NCI-H146 treated with DMSO at 0.1 percent for 48 hours (cell line): ENCODE measurements around the gene SP8.

Experiments
- DNase-seq: peaks from one replicate; lab custom pipeline; 2025; ENCODE audit not compliant: unreplicated experiment; lab: John Stamatoyannopoulos, UW

SP8 gene

DNA sequence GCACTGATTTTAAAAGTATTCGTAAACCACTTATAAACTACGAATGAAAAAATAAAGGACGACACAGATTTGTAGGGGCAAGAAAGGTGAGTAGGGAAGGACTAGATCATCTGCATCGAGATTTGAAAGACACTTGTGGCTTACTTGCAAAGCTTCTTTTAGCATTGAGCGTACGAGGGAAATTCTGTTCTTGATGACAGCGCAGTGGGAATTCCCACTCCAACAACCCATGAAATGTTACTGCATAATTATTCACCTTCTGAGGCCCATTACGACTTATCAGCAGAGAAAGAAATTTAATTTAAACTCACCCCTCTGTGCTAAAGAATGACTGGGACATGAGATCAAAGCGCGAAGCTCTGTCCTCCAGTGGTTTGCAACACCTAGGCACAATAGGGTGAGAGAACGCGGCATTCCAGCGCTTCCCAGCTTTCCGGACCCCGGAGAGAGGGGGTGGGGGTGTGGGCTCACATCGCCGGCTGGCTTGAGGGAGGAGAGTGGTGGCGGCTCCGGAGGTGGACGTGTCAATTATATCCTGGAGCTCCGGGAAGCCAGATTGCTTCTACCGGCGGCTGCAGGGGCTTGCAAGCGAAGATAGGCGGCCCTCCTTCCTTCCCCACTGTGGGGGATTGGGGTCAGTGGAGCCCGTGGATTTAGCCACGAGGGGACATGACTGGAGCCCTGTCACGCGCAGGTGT, 10.3 kb downstream of the SP8 start:
- DNase-seq = no peak

DNA sequence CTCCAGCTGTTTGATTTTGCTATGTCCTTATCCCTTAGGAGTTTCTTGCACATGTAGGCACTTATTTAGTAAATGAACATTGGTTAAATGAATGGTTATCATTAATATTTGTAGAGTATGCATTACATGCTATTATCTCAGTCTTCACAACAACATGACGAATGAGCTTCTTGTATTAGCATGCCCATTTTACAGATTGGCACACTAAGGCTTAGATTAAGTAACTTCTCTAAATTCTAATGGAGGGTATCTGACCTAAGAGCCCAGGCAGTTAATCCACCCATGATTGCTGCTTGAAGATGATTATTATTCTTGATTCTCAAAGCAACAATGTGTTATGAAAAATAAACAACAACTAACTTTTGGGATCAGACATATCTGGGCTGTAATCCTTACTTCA, 32.7 kb downstream of the SP8 start:
- no peak for DNase-seq

DNA sequence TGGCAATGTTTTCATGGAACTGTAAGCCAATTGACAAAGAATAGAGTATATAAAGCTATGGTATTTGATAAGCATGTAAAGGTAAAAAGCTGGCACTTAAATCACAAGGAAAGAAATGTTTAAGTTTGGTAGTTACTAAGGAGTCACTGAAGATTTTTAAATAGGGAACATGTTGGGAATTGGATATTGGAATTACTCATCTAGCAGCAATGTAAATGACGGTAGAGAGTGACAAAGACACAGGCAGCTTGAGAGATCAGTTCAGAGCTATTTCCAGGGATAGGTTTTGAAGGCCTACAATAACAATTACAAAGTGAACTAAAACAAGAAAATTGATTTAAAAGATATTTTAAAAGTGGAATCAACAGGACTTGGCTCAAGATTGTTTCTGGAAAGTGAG, 36.8 kb downstream of the SP8 start:
- no peak for DNase-seq

DNA sequence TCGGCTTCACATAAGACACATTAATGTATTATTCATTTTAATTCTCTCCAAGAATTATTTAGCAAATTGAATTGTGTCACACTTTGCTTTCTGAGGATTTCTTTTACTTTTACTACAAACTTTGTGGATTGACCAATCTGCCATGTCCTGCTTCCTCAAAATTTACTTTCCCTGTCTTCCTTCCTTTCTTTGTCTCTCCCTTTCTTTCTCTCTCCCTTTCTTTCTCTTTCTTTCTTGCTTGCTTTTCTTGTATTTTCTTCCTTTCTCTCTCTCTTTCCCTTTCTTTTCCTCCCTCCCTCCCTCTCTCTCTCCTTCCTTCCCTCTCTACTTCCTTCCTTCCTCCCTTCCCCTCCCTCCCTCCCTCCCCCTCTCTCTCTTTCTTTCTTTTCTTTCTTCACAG, 37.8 kb downstream of the SP8 start:
- no peak for DNase-seq

DNA sequence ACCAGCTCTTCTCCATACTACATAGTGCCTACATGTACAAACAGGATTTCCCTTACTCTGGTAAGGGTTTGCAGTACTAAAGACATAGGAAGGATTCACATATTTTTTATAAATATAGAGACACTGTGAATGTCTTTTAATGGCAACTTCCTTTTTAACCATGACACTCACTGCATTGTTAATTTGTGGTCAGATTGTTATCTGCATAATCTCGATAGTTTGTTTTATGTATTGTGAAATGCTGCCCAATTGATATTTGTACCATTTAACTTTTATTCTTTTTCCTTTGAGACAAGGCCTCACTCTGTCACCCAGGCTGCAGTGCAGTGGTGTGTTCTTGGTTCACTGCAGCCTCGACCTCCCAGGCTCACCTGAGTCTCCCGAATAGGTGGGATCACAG, 39.7 kb downstream of the SP8 start:
- no peak for DNase-seq

DNA sequence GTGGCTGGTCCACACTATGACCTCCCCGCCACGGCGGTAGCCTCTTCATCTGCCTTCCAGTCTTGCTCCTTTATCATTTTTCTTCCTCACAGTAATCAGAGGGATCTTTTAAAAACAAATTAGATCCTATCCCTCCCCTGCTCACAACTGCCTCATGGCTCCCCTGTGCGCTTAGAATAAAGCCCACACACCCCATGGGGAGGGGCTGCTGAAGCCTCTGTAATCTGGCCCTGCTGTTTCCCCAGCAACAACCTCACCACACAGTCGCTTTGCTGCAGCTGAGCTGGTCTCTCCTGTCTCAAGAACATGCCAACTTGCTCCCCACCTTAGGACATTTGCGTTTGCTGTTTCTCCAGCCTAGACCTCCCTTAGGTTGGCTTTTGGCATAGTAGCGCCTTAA, 41.0 kb downstream of the SP8 start:
- DNase-seq = no peak

DNA sequence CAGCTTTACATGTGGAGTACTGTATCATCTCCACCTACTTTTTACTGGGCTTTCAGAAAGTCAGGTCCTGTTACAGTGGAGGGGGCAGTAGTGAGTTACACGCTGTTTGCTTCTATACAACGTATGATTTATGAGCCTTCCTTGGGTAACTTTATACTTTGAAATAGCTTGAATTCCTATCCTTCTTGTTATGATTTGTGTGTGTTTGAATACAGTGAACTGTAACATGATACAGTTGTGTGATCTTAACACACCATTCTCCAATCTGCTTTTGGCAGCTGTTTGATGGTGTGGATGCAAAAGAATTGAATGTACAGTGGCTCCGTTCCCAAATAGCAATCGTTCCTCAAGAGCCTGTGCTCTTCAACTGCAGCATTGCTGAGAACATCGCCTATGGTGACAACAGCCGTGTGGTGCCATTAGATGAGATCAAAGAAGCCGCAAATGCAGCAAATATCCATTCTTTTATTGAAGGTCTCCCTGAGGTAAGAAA, 41.7 kb downstream of the SP8 start:
- peak; percentile 3 for DNase-seq

DNA sequence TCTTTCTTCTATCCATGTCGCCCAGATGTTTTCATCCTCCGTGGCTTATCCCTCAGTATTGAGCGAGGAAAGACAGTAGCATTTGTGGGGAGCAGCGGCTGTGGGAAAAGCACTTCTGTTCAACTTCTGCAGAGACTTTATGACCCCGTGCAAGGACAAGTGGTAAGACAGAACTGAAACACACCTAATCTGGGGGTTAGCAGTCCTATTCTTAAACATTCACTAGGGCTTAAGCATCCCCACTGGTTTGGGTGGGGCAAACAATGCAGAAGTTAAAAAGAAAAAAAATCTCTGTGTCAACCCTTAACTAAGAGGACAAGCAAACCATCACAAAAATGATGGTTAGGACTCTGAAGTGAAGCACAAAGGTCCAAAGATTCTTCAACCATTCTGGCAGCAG, 43.8 kb downstream of the SP8 start:
- no peak for DNase-seq

DNA sequence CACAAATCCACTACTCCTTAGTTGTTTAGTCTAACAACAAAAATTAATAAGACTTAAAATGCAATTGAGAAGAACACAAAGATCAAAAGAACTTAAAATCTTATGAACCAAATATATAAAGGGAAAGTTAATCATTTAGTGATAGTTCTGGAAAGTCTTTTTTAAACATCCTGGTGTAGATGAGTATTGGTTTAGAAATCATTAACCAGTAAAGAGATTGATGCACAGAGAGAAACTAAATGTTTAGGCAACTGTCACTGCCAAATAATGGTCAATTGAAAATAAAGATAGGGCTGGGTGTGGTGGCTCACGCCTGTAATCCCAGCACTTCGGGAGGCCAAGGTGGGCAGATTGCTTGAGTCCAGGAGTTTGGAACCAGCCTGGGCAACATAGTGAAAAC, 44.9 kb downstream of the SP8 start:
- DNase-seq = no peak

DNA sequence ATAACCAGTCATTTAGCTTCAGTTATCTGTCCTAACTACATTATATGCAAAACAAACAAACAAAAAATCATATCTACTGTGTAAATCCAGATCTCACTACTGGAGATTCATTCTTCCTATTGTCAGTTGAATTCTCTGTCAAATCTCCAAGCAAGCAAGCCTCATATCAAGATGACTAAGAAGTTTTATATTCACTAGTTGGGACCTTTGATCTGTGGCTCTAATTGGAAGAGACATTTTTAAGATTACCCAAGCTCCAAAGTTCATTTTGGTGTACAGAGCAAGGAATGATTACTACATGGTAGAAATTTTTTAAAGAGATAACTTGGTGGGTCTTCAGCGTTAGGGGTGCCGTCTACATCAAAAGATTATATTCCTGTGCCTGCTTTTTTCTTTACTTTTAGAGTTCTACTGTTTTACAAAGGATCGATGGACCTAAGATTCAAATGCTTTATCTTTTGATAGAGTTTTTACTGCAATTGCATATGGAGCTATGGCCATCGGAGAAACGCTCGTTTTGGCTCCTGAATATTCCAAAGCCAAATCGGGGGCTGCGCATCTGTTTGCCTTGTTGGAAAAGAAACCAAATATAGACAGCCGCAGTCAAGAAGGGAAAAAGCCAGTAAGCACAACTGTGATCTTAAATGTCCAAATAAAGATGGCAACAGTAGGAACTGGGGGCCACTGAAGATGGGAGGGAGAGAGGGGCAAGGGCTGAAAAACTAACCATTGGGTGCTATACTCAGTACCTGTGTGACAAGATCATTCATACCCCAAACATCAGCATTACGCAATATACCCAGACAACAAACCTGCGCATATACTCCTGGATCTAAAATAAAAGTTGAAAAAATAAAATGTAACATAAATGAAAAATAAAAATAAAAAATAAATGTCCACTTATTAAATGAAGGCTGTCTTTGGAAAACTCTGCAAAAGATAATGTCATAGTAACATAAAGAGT, 47.9 kb downstream of the SP8 start:
- DNase-seq = no peak

DNA sequence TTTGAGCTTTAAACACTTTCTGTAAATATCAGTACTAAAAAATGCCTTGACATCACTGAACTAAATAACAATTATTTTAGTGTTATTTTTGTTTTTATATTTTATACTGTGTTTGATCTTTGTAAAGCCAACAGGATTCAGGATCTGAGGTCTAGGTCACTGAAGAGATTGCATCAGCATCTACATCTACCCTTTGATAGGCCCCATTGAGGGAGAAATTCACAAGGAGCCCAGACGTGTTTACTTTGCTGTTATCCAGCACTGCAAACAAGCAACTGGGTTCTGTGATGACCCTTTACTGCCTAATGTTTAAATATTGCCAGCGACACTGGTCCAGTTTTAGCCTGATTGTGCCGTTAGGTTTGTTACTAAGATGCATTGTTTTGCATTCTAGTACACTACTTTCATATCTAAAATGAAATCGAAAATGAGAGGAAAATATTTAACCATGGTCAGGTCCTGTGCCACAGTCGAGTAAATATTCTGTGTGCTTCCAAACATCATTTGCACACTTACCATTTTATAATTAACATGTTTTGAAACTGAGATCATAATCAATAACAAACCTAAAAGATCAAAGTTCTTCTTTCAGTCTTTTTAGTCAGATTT, 48.7 kb downstream of the SP8 start:
- DNase-seq = peak; percentile 0

DNA sequence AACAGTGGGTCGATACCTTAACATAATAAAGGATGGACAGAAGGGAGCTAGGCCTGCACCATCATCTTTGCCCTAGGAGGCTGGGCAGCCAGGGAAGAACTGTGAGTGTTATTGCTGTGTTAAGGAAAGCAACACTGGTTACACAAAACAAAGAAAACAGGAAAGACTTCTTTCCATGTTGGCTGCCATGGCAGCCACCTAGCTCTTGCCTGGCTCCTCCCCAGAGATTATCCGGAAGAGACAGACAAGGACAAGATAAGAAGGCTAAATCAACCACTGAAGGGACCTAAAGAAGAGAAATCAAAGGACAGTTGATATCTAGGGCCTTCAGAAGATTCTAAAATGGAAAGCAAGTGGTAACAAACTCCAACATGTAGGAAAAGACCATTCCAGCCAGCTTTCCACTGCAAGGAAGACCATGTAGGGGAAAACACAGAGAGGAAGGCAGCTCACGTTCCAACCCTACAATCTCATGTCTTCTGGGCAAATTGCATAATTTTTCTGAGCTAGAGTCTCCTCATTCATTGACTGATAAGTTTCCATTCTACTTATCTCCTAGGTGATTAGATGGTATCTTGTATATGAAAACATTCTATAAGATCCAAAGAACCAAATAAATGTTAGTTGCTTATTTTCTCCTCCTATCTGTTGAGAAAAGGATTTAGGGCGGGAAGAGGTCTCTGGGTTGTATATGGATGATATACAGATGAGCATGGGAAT, 51.2 kb downstream of the SP8 start:
- no peak for DNase-seq
